ENCODE results near the gene KCTD14. TPM values are rescaled to one million over a fixed set of nuclear protein-coding genes. Genes with fewer than 3 reads are reported as not detected.
"Not testable (repeated sequence)": the region's sequence is repeated elsewhere in the genome, so short reads cannot be mapped to it uniquely, and the experiment has no call there.

Gene KCTD14
- total RNA-seq, 4 donors from 2014 or later: 3.5 to 8.4 (median 6.2) TPM

DNA sequence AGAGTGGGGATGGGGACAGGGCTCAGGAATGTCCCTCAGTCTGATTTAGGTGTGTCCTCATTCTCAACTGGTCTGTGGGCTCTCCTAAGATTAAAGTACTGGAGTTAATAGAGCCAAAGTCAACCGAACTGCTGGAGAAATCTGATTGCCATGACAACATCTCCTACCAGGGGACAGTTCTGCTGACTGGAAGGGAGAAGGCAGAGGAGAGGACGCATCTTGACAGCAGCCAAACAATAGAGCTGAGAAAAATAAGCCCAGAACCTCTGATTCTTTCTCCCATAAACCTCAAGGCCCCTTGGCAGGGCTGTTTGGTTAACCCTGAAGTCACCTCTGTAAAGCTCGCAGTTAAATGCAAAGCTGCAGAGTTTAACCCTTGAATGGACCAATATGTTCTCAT is 2.8 kb downstream of the KCTD14 start:
- DNase-seq (ENCODE audit: low spot score) (no peak), ATAC-seq (ENCODE audit: low FRiP score) (no peak)
- TF ChIP-seq, protein P1, sequence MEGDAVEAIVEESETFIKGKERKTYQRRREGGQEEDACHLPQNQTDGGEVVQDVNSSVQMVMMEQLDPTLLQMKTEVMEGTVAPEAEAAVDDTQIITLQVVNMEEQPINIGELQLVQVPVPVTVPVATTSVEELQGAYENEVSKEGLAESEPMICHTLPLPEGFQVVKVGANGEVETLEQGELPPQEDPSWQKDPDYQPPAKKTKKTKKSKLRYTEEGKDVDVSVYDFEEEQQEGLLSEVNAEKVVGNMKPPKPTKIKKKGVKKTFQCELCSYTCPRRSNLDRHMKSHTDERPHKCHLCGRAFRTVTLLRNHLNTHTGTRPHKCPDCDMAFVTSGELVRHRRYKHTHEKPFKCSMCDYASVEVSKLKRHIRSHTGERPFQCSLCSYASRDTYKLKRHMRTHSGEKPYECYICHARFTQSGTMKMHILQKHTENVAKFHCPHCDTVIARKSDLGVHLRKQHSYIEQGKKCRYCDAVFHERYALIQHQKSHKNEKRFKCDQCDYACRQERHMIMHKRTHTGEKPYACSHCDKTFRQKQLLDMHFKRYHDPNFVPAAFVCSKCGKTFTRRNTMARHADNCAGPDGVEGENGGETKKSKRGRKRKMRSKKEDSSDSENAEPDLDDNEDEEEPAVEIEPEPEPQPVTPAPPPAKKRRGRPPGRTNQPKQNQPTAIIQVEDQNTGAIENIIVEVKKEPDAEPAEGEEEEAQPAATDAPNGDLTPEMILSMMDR (IDR thresholded peaks at IDR 0.05): no peak

DNA sequence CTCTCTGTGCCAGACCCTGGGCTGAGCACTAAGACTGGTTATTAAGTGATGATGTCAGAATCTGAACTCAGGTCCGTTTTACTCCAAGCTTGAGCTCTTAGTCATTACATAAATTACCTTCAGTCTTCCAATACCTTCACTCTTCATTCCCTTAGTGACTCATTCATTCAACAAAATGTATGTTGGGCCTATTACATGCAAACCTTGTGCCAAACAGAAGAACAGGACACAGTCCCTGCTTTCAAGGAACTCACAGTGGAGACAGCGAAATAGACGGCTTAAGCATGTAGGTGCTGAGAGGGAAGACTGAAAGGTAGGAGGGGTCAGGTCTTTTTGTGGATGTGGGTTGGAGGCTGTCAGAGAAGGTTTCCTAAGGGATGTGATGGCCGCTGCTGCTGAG is 3.3 kb downstream of the KCTD14 start:
- DNase-seq (ENCODE audit: low spot score) (no peak), ATAC-seq (ENCODE audit: low FRiP score) (no peak)
- TF ChIP-seq, protein P1 (IDR thresholded peaks at IDR 0.05): no peak

DNA sequence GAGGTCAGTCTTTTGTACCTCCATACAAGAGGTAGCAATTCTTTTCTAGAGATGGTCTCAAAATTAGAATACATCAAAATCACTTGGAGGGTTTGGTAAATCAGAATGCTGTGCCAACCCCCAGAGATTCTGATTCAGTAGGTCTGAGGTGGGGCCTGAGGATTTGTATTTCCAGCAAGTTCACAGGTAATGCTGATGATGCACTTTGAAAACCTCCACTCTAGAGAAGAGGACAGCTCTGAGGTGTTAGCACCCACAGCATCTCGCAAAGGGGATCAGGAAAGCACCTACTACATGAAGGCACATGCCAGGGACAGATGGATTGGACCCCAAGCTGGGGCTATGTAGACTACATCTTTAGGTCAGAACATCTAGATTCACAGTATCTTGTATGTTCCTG is 7.2 kb downstream of the KCTD14 start:
- TF ChIP-seq, protein P1 (IDR thresholded peaks at IDR 0.05): no peak
- no peak for DNase-seq (ENCODE audit: low spot score)
- ATAC-seq (ENCODE audit: low FRiP score): no peak

DNA sequence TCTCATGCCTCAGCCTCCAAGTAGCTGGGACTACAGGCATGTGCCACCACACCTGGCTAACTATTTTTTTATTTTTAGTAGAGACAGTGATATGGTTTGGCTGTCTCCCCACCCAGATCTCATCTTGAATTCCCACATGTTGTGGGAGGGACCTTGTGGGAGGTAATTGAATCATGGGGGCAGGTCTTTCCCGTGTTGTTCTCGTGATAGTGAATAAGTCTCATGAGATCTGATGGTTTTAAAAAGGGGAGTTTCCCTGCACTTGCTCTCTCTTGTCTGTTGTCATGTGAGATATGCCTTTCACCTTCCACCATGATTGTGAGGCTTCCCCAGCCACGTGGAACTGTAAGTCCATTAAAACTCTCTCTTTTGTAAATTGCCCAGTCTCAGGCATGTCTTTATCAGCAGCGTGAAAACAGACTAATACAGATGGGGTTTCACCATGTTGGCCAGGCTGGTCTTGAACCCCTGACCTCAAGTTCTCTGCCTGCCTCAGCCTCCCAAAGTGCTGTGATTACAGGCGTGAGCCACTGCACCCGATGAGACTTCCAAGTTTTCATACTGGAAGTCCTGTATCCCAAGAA is 8.0 kb downstream of the KCTD14 start:
- not testable (repeated sequence) for ATAC-seq (ENCODE audit: low FRiP score); DNase-seq (ENCODE audit: low spot score)

DNA sequence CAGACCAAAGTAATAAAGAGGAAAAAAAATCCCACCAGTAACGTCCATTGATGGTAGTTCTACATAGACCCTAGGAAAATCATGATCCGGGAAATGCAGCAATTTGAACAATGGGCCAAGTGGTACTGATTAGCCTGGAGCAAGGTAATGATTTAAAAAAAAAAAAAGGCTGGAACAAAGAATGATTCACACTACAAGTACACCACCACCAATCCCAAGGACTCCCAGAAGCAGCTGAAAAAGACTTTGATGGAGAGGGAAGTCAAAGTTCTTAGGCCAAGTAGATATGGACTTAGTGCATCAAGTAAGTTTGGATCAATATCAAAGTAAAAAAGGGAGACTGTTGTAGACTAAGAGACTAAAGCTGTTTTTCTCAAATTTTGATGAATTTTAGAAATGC is 11.8 kb downstream of the KCTD14 start:
- ATAC-seq (ENCODE audit: low FRiP score): no peak
- no peak for DNase-seq (ENCODE audit: low spot score)
- TF ChIP-seq, protein P1 (IDR thresholded peaks at IDR 0.05): no peak

DNA sequence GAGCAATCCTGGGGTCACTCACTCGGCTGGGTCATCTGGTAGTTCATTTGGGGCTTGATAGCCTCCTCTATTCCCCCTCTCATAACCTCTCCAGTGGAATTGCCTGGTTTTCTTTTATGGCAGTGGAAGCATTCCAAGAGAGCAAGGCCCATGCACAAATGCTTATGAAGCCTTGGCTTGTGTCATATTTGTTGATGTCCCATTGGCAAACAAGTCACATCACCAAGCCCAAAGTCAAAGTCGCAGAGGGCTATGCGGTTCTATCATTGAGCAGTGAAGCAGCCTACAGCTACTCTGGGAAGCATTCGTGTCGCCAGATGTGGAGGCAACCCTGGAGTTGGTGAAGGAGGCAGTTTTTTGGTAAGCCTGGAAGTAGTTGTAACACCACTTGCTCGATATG is 12.3 kb downstream of the KCTD14 start:
- ATAC-seq (ENCODE audit: low FRiP score): no peak
- TF ChIP-seq, protein P1 (IDR thresholded peaks at IDR 0.05): no peak

DNA sequence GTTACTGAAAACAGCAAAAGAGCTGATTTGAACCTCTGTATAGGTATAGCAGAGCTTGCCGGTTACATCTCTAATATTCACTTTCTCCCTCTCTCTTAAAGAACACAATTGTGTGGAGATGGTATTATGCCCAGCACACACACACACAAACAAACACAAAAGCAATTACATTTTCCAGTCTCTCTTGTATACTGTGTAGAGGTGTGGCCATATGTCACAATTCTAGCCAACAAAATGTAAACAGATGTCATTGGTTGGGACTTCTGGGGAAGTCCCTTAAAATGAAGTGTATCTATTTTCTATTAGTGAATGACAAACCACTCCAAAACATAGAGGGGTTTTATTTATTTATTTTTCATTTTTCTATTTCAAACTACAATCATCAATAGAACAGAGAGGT is 12.8 kb downstream of the KCTD14 start:
- no peak for ATAC-seq (ENCODE audit: low FRiP score)
- DNase-seq (ENCODE audit: low spot score): no peak
- TF ChIP-seq, protein P1 (IDR thresholded peaks at IDR 0.05): no peak

More for the DNA sequence above, 12.3 kb downstream of the KCTD14 start:
- DNase-seq (ENCODE audit: low spot score): no peak

All from omental fat pad (tissue), 4 donors.